ENCODE results near the gene SOBP.

SOBP gene

GRCh38 chr6:107506145-107506544 is 16.2 kb downstream of the SOBP start:
- H4K20me1 ChIP-seq (ENCODE audit: insufficient read depth) = no peaks in the 10 kb centered on the region

GRCh38 chr6:107509506-107509905 is 19.6 kb downstream of the SOBP start:
- TF ChIP-seq CTCF (conservative IDR thresholded peaks at IDR 0.05; ENCODE audit: low read depth, low read length) = no peak
- Histone ChIP-seq H3K79me2 (ENCODE audit: insufficient read depth, low read depth) (no peaks in the 10 kb centered on the region), H3K4me2 (no peak overlapping the region), H4K20me1 (ENCODE audit: insufficient read depth) (no peaks in the 10 kb centered on the region), H3K4me3 (IDR thresholded peaks at IDR 0.05; ENCODE audit: insufficient read depth, low read depth, low read length) (no peak overlapping the region), H3K27me3 (ENCODE audit: insufficient read depth, low read depth) (no peaks in the 10 kb centered on the region), H3K9ac (no peak overlapping the region), H3K27ac (no peak overlapping the region), H3K36me3 (ENCODE audit: insufficient read depth) (no peaks in the 10 kb centered on the region), H2AFZ (ENCODE audit: low read depth) (no peak overlapping the region), H3K4me1 (ENCODE audit: low read depth, poor library complexity, severe bottlenecking) (no peaks in the 10 kb centered on the region)

More at GRCh38 chr6:107506145-107506544, 16.2 kb downstream of the SOBP start:
- H3K79me2 ChIP-seq (ENCODE audit: insufficient read depth, low read depth) = no peaks in the 10 kb centered on the region
- no peak overlapping the region for H2AFZ ChIP-seq (ENCODE audit: low read depth)
- H3K36me3 ChIP-seq (ENCODE audit: insufficient read depth) = no peaks in the 10 kb centered on the region
- H3K4me3 ChIP-seq (IDR thresholded peaks at IDR 0.05; ENCODE audit: insufficient read depth, low read depth, low read length) = no peak overlapping the region
- no peak overlapping the region for H3K4me2 ChIP-seq
- H3K27ac ChIP-seq = no peak overlapping the region
- TF ChIP-seq CTCF (conservative IDR thresholded peaks at IDR 0.05; ENCODE audit: low read depth, low read length) = no peak
- H3K4me1 ChIP-seq (ENCODE audit: low read depth, poor library complexity, severe bottlenecking) = no peaks in the 10 kb centered on the region
- H3K27me3 ChIP-seq (ENCODE audit: insufficient read depth, low read depth) = no peaks in the 10 kb centered on the region
- H3K9ac ChIP-seq = no peak overlapping the region

GRCh38 chr6:107510108-107510507 is 20.2 kb downstream of the SOBP start:
- TF ChIP-seq CTCF (conservative IDR thresholded peaks at IDR 0.05; ENCODE audit: low read depth, low read length) = no peak
- H3K4me1 ChIP-seq (ENCODE audit: low read depth, poor library complexity, severe bottlenecking) = no peaks in the 10 kb centered on the region
- H3K4me3 ChIP-seq (IDR thresholded peaks at IDR 0.05; ENCODE audit: insufficient read depth, low read depth, low read length) = no peak overlapping the region
- no peaks in the 10 kb centered on the region for H4K20me1 ChIP-seq (ENCODE audit: insufficient read depth)
- no peaks in the 10 kb centered on the region for H3K36me3 ChIP-seq (ENCODE audit: insufficient read depth)
- no peaks in the 10 kb centered on the region for H3K27me3 ChIP-seq (ENCODE audit: insufficient read depth, low read depth)
- no peaks in the 10 kb centered on the region for H3K79me2 ChIP-seq (ENCODE audit: insufficient read depth, low read depth)
- H3K9ac ChIP-seq = no peak overlapping the region
- no peak overlapping the region for H3K4me2 ChIP-seq
- H3K27ac ChIP-seq = no peak overlapping the region
- no peak overlapping the region for H2AFZ ChIP-seq (ENCODE audit: low read depth)

- Histone ChIP-seq H3K4me3 (IDR thresholded peaks at IDR 0.05; ENCODE audit: insufficient read depth, low read depth, low read length) (no peak overlapping the region), H3K79me2 (ENCODE audit: insufficient read depth, low read depth) (no peaks in the 10 kb centered on the region), H3K9ac (no peak overlapping the region), H3K27ac (no peak overlapping the region), H2AFZ (ENCODE audit: low read depth) (no peak overlapping the region), H3K36me3 (ENCODE audit: insufficient read depth) (no peaks in the 10 kb centered on the region), H4K20me1 (ENCODE audit: insufficient read depth) (no peaks in the 10 kb centered on the region), H3K4me1 (ENCODE audit: low read depth, poor library complexity, severe bottlenecking) (no peaks in the 10 kb centered on the region), H3K27me3 (ENCODE audit: insufficient read depth, low read depth) (no peaks in the 10 kb centered on the region), H3K4me2 (no peak overlapping the region)
- no peak for TF ChIP-seq CTCF (conservative IDR thresholded peaks at IDR 0.05; ENCODE audit: low read depth, low read length)
Measured at GRCh38 chr6:107511511-107511993, 21.6 kb downstream of the SOBP start.

All from KMS-11 (cell line).